CD1c-positive myeloid dendritic cell (primary cell): ENCODE results near the gene MAG.

Experiments
- DNase-seq: peaks from one replicate; pipeline ENCODE4 v3.0.0-alpha.2; 2016; ENCODE audit errors: extremely low spot score

The MAG gene

DNA sequence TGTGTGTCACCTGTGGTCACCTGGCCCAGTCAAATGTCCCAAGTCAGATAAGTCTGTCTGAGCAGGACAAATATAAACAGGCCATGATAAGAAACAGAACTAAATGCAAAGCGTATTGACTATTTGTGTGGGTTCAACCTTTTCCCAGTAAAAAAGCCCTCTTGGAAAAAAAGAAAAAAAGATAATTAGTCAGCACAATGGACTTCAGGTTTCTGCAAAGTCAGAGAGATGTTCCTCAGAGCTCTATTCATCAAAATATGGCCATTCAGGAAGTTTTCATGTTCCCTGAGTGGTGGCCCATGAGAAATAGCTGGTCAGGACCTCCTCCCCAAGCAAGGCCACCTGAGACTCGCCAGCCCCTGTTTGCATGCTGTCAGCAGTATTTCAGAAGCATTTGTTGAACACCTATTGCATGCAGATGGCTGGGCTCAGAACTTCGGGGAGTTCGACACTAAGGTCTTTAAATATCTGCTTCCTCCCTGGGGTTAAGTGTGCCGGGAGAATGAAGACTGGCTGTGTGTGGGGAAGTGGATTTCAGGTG lies 69.0 kb downstream of the MAG start:
- DNase-seq = peak; percentile 17

DNA sequence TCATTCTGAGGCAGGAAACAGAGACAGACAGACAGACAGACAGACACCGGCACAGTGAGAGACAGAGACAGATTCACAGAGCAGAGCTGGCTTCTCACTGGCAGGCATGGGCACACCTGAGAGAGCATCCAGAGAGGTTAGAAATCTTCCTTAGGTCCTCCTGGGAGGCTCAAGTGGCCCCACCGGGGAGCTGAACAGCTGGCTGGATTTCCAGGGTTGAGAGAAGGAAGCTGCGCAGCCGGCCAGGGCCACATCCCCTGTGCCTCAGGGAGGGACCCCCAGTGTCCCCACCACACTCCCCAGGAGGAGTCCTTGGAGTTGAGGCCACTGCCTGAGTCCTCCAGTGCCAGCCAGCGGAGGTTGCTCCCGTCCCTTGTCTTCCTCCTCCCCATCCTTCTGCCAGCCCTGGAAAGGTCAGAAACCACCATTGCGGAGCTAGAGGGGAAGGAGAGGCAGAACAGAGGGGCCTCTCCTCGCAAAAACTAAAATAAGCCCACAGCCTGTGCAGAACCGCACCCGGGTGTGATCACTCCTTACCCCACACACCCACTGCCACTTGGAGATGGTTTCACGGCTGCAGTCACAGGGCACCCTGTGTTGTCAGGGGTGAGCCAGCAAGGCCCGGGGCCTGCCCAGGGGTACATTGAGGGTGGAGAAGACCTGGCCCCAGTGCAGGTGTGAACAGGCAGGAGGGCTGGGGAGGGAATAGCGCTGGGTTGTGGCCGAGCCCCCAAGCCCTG lies 70.5 kb downstream of the MAG start:
- no peak for DNase-seq

DNA sequence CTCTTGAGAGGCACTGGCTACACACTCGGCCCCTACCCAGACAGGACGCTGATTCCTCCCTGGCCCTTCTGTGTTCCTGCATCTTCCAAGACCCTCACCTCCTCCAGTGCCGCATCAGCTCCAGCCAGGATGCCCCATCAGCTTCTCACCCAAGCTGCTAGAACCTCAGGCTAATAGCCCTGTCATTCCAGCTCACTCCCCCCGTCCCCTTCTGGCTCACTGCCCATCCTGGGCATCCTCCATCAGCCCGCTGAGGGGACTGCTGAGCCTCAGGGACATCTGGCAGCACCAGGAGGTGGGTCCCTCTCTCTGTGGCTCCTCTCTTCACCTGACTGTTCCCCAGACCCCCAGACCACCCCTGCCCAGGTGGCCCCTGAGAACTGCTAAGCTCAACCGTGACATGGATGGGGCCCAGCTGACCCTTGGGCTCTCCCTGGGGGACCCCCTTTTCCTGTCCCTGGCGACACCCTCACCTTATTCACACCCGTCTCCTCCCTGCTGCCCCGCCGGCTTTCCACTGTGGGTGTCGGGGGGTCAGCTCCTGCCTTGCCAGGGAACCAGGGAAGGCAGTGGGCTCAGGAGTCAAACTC lies 71.1 kb downstream of the MAG start:
- no peak for DNase-seq
